Endothelial cell (in vitro differentiated cells): ENCODE data around the gene C20orf204. TPM values are rescaled to one million over a fixed set of nuclear protein-coding genes. Genes with fewer than 3 reads are reported as not detected.

Experiments
- DNase-seq: peaks from one replicate; pipeline ENCODE4 v3.0.0; 2021; ENCODE audit warnings: low spot score
- H3K27ac Mint-ChIP-seq: one replicate; pipeline ENCODE4 v1.8.0; 2021; ENCODE audit warnings: mixed read lengths, inconsistent platforms; ENCODE audit not compliant: unreplicated experiment
- H3K27me3 Mint-ChIP-seq: one replicate; pipeline ENCODE4 v1.8.0; 2021; ENCODE audit warnings: mild to moderate bottlenecking, moderate library complexity, mixed read lengths, inconsistent platforms; ENCODE audit not compliant: unreplicated experiment
- H3K36me3 Mint-ChIP-seq: one replicate; pipeline ENCODE4 v1.8.0; 2021; ENCODE audit warnings: mild to moderate bottlenecking, low read depth, mixed read lengths, inconsistent platforms; ENCODE audit not compliant: unreplicated experiment
- H3K4me1 Mint-ChIP-seq: one replicate; pipeline ENCODE4 v1.8.0; 2021; ENCODE audit warnings: mild to moderate bottlenecking, mixed read lengths, inconsistent platforms; ENCODE audit not compliant: unreplicated experiment
- H3K4me3 Mint-ChIP-seq: one replicate; pipeline ENCODE4 v1.8.0; 2021; ENCODE audit warnings: mild to moderate bottlenecking, mixed read lengths, inconsistent platforms; ENCODE audit not compliant: unreplicated experiment
- H3K9me3 Mint-ChIP-seq: one replicate; pipeline ENCODE4 v1.8.0; 2021; ENCODE audit warnings: mixed read lengths, inconsistent platforms; ENCODE audit not compliant: unreplicated experiment
- long read RNA-seq: library from polyadenylated mRNA; unstranded; transcript quantifications from one replicate; pipeline ENCODE4 v2.0.0, GENCODE V29; 2020; ENCODE audit not compliant: unreplicated experiment
- total RNA-seq: library from RNA; stranded (reverse); fragmentation: NEBNext Ultra II Directional; extraction: Animal tissue kit (Norgen Biotek cat#: 25700); gene quantifications from one replicate; pipeline ENCODE4 v1.2.1, GENCODE V29; 2021; ENCODE audit not compliant: unreplicated experiment
- TF ChIP-seq, protein P1 (sequence below): fragments of 200-600 bp; sonication (generic); IDR thresholded peaks from one replicate; pipeline ENCODE4 v1.5.0; 2021; ENCODE audit warnings: antibody characterized with exemption; ENCODE audit not compliant: unreplicated experiment

Gene C20orf204, protein sequence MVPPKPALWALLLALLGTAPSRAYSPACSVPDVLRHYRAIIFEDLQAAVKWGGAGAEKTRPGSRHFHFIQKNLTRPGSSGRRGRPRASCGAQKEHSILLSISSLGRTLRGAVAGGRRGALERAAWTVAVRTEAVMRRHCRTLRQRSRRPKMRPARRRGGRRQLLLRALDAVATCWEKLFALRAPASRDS
- total RNA-seq, result 14.2 TPM
- long read RNA-seq, transcript C20orf204-201 (2 exons, 1,466 nt), result major isoform, 6 of 10 reads
- long read RNA-seq, partial matches to known transcripts, result 3 of 10 reads
- long read RNA-seq, other reads (novel, unspliced or antisense), result 0 of 10 reads

DNA sequence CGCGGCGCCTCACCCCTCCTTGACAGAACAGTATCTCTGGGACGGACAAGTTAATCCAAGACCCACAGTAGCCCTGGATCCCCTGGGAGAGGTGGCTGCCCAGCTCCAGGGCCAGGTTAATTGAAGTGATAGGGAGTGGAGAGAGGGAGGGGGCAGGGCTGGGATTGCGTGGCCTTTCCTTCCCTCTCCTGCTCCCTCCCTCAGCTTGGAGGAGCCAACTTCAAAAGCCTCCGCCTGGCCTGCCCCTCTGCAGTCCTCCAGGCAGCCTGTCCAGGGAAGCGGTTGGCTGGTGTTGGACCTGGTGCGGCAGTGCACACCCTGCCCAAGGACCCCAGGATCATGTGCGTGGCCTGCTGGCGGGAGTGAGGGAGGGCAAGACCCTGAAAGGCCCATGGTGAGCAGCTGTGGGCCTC, at the start of gene C20orf204:
Gene C20orf204 (plus strand): TSS at position 250 of the 413 bp plus-strand sequence. CDS start 142 bp downstream, at position 392.
- H3K36me3 Mint-ChIP-seq, result peaks cover 4% of the 10 kb centered on the region
- peaks cover 28% of the 10 kb centered on the region for H3K4me1 Mint-ChIP-seq
- peak within 1 kb of the TSS; percentile 52 for H3K27ac Mint-ChIP-seq
- H3K27me3 Mint-ChIP-seq, result peaks cover 20% of the 10 kb centered on the region
- TF ChIP-seq, protein P1, sequence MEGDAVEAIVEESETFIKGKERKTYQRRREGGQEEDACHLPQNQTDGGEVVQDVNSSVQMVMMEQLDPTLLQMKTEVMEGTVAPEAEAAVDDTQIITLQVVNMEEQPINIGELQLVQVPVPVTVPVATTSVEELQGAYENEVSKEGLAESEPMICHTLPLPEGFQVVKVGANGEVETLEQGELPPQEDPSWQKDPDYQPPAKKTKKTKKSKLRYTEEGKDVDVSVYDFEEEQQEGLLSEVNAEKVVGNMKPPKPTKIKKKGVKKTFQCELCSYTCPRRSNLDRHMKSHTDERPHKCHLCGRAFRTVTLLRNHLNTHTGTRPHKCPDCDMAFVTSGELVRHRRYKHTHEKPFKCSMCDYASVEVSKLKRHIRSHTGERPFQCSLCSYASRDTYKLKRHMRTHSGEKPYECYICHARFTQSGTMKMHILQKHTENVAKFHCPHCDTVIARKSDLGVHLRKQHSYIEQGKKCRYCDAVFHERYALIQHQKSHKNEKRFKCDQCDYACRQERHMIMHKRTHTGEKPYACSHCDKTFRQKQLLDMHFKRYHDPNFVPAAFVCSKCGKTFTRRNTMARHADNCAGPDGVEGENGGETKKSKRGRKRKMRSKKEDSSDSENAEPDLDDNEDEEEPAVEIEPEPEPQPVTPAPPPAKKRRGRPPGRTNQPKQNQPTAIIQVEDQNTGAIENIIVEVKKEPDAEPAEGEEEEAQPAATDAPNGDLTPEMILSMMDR, result no peak
- no peak within 1 kb of the TSS for H3K4me3 Mint-ChIP-seq
- DNase-seq, result no peak
- no peaks in the 10 kb centered on the region for H3K9me3 Mint-ChIP-seq

DNA sequence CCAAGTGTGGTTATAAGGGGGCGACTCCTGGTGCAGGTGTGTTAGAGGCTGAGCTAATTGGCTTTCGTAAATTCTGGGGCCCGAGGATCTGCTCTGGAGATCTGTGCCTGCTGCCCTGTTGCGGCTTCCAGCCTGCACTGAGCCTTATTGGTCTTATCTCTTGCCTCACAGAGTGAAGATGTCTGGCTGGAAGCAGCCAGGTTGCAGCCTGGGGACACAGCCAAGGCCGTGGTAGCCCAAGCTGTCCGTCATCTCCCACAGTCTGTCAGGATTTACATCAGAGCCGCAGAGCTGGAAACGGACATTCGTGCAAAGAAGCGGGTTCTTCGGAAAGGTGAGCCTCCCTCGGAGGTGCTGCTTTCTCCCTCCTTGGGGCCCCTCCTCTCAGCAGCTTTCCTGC, 35.1 kb upstream of the C20orf204 start:
- H3K4me1 Mint-ChIP-seq, result peaks cover 16% of the 10 kb centered on the region
- TF ChIP-seq, protein P1, result no peak
- peaks cover 29% of the 10 kb centered on the region for H3K36me3 Mint-ChIP-seq
- no peak overlapping the region for H3K4me3 Mint-ChIP-seq
- DNase-seq, result no peak
- no peaks in the 10 kb centered on the region for H3K9me3 Mint-ChIP-seq
- H3K27me3 Mint-ChIP-seq, result no peaks in the 10 kb centered on the region
- H3K27ac Mint-ChIP-seq, result no peak overlapping the region

DNA sequence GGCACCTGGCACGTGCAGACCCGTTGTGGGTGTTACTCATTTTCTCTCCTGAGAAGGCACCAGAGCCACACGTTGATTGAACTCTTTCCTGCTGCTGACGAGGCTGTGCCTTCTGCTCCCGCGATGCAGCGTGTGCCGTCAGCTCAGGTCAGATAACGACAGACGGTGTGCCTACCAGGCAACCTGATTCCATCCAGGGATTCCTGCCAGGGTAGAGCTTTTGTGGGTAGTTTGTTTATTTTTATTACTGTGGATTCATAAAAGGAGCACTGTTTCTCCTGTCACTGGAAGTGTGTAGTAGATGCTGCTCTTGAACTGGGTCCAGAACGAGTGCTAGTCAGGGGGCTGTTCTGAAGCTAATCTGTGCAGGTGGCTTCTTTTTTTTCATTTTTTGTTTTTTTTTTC, 34.4 kb upstream of the C20orf204 start:
- Mint-ChIP-seq H3K36me3 (peaks cover 28% of the 10 kb centered on the region), H3K9me3 (no peaks in the 10 kb centered on the region), H3K4me3 (no peak overlapping the region), H3K27ac (no peak overlapping the region), H3K27me3 (no peaks in the 10 kb centered on the region), H3K4me1 (peaks cover 16% of the 10 kb centered on the region)
- TF ChIP-seq, protein P1, result no peak
- DNase-seq, result no peak

DNA sequence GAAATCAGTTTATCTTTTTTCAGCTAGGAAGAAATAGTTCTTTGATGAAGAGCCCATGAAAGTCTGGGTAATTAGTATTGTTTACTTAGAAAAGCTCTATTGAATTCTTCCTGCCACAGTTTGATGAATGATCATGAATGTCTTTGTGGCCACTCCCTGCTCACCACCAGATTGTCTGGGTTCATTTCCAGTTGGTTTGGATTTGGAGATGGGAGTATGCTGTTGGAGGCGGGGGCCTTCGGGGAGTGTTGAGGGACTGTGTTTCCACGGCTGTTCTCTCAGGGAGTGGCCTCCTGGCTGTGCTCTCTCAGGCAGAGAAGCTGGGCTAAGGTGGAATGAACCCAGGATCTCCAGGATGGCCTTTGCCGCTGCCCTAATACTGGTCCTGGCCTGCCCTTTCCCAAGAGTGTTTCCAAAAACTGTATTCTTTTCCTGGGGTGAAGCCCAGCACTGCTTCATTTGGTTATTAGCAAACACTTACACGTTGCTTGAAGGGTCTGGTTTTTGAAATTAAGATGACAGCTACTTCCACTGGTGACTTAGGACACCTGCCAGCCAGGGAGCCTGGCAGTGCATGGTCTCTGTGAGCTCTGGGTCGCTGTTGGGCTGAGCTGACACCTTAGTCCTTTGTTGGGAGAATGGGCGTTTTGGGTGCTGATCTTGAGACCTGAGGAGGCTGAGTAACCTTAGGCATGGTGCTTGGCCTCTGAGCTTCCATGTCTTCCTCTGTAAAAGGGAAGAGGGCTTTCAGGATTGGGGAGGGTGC, 31.8 kb upstream of the C20orf204 start:
- H3K9me3 Mint-ChIP-seq, result peaks cover 6% of the 10 kb centered on the region
- H3K27ac Mint-ChIP-seq, result no peak overlapping the region
- H3K4me1 Mint-ChIP-seq, result peaks cover 22% of the 10 kb centered on the region
- TF ChIP-seq, protein P1, result no peak
- no peak for DNase-seq
- H3K27me3 Mint-ChIP-seq, result peaks cover 8% of the 10 kb centered on the region
- no peak overlapping the region for H3K4me3 Mint-ChIP-seq
- H3K36me3 Mint-ChIP-seq, result peaks cover 37% of the 10 kb centered on the region

DNA sequence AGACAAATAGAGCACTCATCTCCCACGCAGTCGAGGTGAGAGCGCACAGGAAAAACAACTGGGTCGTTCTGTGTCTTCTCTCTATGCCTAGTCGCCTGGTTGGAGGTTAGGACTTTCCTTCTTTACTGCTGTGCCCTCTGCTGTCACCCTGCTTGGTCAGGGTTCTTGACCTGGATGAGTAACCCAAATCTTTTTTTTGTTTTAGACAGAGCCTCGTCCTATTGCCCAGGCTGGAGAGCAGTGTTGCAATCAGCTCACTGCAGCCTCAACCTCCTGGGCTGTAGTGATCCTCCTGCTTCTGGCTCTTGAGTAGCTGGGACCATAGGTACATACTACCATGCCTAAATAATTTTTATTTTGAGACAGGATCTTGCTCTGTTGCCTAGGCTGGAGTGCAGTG, 30.6 kb upstream of the C20orf204 start:
- H3K9me3 Mint-ChIP-seq, result peaks cover 15% of the 10 kb centered on the region
- H3K4me3 Mint-ChIP-seq, result no peak overlapping the region
- peaks cover 9% of the 10 kb centered on the region for H3K27me3 Mint-ChIP-seq
- peaks cover 41% of the 10 kb centered on the region for H3K36me3 Mint-ChIP-seq
- TF ChIP-seq, protein P1, result no peak
- no peak overlapping the region for H3K27ac Mint-ChIP-seq
- H3K4me1 Mint-ChIP-seq, result peaks cover 22% of the 10 kb centered on the region
- no peak for DNase-seq
